SK-N-SH treated with all-trans-retinoic acid at 6 μM for 48 hours (cell line): ENCODE results near the gene NAA10.

Source experiments
- BACH2 ChIP-seq: fragments of 250-450 bp; sonication (Bioruptor Pico); IDR thresholded peaks from 2 replicates; pipeline ENCODE4 v1.9.0; 2021; ENCODE audit warnings: mild to moderate bottlenecking, borderline replicate concordance
- ZFP30 ChIP-seq: fragments of 450-650 bp; formaldehyde crosslinking; IDR thresholded peaks from 2 replicates; pipeline ENCODE4 v1.5.0; 2022; ENCODE audit warnings: mild to moderate bottlenecking, moderate library complexity
- TF ChIP-seq, protein P1 (sequence below): fragments of 250-450 bp; sonication (Bioruptor Pico); IDR thresholded peaks from 2 replicates; pipeline ENCODE4 v1.8.0; 2020; ENCODE audit warnings: mild to moderate bottlenecking, moderate library complexity, borderline replicate concordance

- TF ChIP-seq ZFP30 (CRISPR knock-in tag), result no peak
- TF ChIP-seq BACH2 (CRISPR knock-in tag), result no peak
- TF ChIP-seq, protein P1, sequence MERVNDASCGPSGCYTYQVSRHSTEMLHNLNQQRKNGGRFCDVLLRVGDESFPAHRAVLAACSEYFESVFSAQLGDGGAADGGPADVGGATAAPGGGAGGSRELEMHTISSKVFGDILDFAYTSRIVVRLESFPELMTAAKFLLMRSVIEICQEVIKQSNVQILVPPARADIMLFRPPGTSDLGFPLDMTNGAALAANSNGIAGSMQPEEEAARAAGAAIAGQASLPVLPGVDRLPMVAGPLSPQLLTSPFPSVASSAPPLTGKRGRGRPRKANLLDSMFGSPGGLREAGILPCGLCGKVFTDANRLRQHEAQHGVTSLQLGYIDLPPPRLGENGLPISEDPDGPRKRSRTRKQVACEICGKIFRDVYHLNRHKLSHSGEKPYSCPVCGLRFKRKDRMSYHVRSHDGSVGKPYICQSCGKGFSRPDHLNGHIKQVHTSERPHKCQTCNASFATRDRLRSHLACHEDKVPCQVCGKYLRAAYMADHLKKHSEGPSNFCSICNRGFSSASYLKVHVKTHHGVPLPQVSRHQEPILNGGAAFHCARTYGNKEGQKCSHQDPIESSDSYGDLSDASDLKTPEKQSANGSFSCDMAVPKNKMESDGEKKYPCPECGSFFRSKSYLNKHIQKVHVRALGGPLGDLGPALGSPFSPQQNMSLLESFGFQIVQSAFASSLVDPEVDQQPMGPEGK (CRISPR knock-in tag), result no peak
These were observed 26.5 kb upstream of the NAA10 start for GRCh38 chrX:153961292-153961691.
